Fibroblast of skin of back (primary cell): Measurements from ENCODE around the gene POLD3.

ENCODE experiments used
- DNase-seq: peaks from one replicate; pipeline ENCODE4 v3.0.0-alpha.2; 2013

POLD3 gene

DNA sequence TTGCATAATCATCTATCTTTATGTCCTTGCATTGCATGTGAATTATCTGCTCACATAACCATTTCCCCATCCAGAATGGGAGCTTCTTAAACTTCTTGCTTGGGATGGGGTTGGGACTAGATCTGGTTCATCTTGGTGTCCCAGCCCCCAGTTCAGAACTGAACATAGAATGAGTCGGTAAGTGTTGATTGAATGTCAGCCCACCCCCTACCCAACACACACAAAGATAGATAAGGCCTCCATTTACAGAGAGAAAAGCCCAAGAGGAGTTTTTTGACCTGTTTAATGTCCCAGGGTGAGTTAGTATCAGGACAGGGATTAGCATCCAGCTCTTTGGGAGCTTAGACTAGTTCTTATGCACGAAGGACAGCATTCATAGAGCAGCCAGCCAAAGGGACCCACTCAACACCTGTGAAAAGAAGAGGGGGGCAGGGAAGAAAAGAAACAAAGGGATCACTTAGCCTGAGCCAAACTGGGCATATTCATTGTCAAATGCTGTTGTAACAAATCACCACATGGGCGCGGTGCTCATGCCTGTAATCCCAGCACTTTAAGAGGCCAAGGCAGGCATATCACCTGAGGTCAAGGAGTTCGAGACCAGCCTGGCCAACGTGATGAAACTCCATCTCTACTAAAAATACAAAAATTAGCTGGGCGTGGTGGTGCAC is 81.4 kb downstream of the POLD3 start:
- no peak for DNase-seq

DNA sequence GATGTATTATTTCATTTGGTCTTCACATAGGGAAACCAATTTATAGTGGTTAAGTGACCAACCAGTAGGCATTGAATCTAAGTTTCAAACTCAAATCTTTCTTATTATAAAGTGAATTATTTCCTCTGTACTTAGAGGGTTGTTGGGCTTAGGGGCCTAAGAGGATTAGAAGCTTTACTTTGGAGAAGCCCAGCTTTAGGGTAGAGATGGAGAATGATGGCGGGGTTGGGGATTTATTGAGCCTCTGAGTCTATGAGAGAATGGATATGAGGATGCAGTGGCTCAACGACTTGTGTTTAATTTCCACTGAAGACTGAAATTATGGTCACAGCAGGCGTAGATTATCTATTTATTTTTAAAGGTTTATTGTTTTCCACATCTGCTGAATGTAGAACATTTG is 83.4 kb downstream of the POLD3 start:
- DNase-seq, result no peak

DNA sequence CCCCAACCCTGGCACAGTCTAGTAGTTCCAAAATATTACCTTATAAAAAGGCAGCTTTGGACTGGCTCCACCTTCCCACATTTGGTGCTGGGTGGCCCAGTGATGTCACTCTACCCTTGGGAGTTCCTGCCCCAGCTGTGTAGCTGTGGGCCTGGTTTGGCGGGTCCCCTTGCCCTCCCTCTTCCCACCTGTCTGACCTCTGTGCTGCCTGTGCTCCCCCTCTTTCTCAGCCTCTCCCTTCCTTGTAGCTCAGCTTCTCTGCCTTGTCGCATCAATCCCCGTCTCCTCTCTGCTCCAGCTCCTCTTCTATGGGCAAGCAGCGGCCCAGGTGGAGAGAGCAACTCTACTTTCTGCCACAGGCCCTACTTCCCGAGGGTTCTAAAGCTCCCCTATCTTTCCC is 84.2 kb downstream of the POLD3 start:
- DNase-seq, result no peak

DNA sequence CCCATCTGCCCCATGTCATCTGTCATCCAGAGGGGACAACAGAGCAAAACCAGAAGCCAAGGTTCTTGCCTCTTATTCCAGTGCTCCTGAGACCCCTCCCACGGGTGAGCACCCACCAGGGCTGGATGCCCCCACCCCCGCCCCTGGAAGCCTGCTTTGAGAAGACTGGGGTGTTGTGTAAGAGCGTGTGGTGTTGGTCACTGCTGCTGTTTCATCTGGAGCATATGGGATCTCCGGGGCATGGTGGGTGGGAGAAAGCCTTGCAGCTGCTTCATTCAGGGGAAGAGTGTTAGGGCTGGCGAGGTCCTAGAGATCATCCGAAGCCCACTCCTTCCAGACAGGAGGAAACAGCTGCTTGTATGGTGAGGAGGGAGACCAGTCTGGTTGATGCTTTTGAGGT is 84.7 kb downstream of the POLD3 start:
- no peak for DNase-seq

DNA sequence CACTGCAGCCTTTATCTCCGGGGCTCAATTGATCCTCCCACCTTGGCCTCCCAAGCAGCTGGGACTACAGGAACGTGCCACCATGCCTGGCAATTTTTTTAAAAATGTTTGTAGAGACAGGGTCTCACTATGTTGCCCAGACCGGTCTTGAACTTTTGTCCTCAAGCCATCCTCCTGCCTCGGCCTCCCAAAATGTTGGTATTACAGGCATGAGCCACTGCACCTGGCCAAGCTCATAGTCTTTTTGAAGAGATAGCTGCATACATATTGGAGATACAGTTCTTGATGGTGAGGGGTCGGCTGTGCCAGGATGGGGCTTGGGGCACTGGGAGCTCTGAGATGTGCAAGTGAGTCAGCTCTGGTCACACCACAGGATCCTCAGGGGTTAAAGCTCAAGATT is 85.7 kb downstream of the POLD3 start:
- no peak for DNase-seq

DNA sequence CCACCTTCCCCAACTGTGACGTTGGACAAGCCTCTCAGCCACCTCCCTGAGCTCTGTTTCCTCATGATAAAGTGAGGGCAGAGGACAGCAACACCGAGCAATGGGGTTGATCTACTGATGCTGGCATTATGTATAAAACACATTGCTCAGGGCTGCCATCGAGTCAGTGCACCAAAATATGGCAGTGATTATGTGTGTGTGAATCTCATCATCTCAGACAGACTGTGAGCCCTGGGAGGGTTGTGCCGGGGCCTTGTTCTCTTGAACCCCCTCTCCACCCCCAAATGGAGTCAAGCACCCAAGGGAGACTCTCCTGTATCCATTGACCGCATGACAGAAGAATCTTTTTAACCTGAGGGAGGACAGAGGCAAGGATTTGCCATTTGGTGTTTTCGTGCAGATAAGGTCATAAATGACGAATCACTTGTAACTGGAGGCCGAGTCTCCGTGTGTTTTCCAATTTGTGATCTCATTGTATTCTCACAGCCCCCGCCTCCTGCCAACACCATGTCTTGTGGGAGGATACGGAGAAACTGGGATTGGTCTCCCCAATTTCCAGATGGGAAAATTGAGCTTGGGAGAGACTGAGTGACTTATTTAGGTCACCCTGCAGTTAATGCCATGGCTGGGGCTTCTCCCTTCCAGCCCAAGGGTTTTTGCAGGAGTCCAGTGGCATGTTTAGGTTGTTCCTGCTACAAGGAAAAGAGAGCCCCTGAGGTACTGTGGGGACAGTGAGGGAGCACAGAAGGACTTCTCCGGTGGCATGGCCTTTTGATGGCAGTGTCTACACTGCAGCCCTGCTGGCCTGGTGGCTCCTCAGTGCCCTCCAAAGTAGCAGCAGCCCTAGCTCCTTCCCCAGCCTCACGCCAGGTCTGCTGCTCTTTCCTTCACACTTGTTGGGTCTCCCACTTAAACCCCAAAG is 86.5 kb downstream of the POLD3 start:
- no peak for DNase-seq

DNA sequence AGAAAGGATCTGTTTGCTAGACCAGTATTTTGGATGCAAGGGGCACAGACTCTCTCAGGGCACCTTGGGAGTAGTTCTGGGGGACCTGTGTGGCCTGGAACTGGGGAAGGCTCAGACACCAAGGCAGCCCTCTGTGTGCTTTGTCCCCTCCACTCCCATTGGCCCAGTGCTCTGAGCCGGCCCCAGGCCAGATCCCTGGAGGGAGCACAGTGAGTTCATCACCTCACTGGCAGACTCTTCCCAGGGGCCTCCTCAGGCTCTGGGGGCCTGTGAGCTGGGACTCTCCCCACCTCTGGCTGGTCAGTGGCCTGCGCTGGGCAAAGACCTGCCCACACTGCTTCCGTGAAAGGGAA is 87.1 kb downstream of the POLD3 start:
- no peak for DNase-seq

DNA sequence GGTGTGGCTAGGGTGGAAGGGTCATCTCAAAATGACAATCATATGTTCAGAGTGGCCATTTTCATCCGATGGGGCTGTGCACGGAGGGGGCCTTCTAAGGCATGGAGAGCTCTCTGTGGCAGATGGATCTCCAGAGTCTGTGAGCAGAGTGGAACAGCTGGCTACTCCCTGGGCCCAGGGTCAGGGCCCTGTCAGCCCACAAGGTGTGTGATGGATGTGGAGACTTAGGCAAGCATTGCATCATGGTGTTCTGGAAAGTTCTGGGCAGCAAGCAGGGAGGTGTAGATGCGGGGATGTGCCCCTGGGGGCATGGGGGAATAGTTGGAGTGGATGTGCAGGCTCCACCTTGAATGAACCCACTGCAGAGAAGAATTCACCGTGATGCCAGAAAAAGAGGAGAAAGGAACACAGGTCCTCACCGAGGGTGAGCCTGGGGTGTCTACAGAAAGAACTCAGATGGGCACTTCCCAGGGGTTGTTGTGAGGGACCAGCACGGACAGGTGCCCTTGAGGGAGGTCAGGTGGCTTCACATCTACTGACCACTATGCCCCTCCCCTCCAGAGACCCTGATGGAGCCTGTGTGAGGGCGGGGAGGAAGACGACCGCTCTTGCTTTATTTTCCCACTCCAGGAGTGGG is 87.8 kb downstream of the POLD3 start:
- no peak for DNase-seq

DNA sequence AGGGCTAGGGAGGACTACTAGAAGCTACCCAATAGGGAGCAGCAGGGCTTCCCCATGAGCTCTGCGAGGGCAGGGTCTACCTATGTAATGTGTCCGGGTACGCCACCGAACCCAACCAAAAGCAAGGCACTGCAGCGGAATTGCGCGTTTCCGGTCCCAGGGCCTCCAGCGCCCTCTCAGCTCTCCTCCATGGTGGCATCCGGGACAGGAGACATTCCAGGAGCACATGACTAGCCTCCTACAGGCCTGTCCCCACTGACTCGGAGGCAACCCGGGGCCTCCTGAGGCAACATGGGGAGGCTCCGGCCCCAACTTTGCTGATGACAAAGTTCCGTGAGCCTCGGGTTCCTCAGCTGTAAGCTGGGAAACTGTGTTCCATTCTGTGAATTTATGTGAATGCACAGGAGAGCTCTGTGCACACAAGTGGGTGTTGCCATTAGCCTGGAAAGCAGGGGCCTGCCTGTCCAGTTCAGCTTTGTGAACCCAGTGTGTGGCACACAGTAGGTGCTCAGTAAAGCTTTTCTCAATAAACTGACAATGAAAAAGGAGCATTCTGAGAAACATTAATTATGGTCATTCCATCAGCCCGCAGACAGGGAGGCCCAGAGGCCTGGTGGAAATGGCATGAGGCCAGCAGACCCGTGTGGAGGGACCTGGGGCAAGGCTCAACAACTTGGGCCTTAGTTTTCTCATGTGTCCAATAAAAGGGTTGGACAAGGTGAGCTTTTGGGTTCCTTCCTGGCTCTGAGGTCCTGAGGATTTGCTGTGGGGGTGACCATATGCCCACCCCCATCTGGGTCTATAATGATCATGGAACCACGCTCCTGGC is 88.5 kb downstream of the POLD3 start:
- DNase-seq, result no peak

DNA sequence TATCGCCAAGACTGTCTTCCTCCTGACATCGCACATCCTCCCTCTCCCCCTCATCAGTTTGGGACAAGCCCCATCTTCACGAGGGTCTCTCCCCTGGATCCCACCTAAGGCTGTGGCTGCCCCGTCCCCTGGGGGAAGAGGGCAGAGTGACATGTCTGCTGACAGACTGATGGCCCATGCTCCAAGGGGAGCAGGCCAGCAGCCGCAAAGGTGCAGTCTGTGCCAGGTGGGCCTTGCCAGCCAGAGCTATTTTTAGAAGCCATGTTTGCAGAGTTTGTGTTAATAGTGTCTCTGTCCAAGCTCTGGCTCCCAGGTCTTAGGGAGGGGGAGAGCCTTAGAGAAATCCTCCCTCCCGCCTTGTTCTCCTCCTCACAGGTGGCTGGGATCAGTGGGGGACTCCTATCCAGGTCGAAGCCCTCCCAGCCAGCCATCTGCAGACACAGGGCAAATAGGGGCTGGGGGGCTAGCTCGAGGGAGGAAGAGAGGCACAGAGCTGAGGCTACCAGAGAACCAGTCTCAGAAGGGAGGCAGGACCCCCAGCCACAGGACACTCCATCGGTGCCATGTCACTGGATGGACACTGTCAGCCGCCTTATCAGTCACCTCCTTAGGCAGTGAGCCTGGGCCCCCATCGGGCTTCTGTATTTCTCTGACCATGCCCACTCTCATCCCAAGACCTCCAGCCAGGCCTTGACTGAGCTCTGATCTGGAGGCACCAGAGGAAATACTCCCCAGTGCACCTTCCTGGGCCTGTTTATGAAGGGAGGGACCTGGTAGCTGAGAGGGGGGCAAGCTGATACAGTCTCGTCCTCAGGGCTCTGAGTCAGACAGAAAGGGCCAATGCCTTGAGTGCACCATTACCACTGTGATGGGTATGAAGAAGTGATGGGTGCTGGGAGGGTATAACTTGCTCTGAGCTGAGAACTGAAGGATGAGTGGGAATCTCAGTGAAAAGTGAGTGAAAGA is 89.6 kb downstream of the POLD3 start:
- peak; percentile 37 for DNase-seq

DNA sequence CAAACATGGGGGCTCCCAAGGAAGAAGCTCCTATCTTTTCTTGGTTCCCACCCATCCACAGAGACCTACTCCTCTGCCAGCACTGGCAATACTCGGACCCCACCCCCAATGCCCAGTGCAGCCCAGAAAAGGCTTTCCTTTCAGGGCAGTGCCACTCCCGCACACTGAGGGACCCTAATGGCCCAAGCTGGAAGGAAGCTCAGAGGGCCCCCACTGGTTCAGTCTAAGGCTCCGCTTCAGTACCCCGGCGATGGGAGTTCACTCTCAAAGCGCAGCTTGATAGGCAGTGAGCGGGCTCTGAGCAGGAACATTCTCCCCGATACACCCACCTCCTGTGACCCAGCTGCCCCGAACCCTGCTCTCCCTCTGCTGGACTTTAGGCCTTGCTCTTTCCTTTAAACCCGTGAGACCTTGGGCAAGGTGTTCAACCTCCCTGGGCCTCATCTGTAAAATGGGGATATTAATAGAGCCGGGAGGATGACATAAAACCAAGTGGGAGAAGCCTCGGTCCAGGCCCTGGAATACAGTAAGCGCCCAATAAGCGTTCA is 90.4 kb downstream of the POLD3 start:
- DNase-seq, result no peak

DNA sequence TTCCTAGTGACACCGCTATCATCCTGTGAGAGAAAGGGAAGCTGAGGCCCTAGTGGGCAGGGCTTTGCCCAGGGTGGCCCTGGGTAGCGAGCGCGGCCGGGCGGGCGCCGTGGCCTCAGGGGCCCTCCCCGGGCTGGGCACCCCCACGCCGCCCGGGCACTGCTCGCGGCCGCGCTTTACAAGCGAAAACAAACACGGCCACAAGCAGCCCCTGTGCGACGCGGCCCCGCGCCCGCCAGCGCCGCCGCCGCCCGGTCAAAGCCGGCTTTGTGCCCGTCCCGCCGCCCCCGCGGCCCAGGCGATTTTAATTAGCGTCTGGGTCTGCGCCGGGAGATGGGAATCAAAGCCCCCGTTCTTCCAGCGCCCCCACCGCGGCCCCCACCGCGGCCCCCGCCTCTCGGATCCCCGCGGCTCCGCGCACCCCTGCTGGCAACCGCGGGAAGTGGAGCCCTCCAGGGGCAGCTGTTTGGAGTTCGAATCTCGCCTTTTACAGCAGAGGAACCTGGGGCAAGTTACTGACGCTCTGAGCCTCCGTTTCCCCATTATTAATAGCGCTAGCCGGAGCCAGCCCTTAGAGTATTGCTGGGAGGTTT is 91.0 kb downstream of the POLD3 start:
- no peak for DNase-seq

DNA sequence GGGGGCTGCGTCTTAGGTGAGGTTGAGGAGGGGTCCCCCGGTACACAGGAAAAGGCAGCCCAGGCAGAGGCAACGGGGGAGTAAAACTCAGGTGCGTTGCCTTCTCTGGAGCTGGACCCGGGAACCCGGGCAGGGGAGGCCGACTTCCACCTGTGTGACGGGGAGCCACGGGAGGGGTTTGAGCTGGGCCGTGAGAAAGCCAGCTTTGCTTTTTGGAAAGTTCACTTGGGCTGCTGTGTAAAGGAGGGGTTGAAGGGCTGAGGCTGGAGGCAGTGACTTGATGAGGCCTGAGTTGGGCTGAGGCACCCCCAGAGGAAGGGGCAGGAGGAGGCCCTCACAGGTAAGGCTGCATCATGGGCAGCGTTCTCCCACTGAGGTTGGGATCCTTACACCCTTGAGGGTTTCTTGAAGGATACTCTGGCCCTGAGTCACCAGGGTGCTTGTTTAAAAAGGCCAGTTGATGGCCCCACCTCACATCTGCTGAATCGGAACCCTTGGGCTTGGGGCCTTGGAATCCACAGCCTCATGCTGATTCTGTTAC is 91.6 kb downstream of the POLD3 start:
- peak; percentile 49 for DNase-seq

DNA sequence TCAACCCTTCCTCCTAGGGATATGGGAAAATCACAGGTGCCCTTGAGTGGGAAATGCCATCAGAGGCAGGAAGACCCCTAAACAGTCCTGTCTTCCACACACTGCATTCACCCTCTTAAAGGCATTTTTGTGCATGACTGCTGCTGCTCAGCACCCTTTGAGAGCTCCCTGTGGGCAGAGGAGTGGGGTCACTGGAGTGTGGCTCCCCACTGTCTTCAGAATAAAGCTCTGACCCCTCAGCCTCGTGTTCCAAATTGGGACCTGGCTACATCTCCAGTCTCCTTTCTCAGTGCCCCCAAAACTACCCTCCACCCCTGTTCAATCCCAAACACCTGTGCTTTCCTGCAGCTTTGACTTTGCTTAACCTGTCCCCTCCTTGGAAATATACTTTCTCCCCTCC is 92.3 kb downstream of the POLD3 start:
- no peak for DNase-seq

DNA sequence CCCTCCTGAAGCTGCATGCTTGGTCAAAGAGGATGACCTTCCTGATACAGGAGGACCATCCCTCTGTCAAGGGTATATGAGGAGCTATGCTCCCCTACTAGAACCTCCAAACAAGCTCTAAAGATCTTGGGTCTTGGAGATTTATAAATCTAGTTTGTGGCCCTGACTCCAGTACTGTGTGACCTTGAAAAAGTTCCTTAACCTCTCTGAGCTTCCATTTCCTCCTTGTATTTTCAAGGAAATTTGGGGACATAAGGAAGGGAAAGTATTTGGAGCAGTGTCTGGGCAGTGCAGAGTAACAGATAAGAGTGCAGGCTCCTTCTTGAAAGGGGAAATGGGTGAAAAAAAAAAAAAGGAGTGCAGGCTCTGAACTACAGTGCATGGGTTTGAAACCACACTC is 93.0 kb downstream of the POLD3 start:
- DNase-seq, result no peak

DNA sequence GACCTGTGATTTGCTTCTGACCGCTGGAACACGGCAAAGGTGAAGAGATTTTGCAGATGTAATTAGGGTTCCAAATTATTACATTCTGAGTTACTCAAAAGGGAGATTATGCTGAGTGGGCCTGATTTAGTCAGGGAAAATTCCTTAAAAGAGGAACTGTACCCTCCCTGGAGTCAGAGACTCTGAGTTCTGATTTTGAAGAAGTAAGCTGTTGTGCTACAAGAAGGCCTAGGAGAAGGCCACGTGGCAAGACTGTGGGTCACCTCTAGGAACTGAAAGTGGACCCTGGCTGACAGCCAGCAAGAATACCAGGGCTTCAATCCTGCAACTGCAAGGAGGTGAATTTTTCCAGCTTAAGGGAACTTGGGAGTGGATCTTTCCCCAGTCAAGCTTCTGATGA is 93.5 kb downstream of the POLD3 start:
- no peak for DNase-seq

DNA sequence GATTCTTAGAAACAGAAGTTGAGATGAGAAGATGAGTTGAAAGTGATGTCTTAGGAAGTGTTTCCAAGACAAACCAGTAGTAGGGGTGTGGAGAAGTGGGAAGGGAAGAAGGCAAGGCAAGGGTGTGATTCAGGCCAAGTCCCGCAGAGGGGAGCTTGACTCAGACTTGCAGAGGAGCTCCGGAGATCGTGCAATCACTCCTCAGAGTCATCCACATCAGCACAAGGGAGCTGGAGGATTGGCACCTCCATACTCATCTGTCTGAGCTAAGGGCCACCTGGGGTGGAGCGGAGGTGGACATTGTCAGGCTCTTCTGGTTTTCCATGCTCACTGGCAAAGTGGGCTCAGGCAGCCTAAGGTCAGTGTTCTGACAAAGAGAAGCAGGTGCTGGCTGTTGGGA is 94.4 kb downstream of the POLD3 start:
- peak; percentile 46 for DNase-seq

DNA sequence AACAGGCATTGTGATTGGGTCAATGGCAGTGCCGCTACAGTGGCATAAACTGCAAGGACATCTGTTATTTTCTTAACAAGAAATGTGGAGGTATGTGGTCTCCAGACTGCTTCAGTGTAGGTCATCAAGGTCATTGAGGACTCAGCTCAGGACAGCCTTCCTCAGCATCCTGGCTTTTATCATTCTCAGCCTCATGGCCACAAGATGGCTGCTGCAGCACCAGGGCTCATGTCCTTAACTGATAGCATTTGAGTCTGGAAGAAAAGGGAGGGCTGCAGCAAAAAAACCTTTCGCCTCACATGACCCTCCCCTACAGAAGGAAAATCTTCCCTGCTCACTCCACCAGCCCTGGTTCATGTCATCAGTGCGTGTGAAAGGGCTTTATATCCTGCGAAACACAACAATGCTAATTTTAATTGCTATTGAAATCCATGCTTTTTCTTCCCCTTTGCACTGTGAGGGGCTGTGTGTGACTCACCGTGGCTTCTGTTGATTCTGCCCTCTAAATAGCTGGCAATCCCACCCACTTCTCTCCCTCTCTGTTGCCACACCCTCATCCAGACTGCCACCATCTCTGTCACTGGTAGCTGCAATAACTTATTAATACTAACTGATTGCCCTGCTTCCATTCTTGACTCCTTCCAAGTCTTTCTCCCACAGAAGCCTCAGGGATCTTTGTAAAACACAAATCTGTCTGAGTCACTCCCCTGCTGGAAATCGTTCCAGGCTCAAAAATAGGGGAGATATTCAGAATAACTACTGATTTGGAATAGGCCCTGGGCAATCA is 95.0 kb downstream of the POLD3 start:
- DNase-seq, result peak; percentile 60

DNA sequence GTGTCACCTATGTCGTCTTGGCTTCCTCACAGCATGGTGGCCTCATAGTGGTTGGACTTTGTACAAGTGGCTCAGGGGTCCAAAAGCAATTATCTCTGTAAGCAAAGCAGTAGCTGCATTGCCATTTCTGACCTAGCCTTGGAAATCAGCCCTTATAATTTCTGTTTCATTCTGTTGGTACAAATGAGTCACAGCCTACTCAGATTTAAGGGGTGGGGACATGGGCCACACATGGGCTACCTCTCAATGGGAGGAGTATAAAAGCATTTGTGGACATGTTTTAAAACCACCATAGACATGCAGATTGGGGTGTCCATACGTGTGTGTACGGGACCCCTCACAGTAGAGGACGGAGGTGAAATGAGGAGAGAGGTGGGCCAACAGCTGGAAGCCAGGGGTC is 97.3 kb downstream of the POLD3 start:
- no peak for DNase-seq

DNA sequence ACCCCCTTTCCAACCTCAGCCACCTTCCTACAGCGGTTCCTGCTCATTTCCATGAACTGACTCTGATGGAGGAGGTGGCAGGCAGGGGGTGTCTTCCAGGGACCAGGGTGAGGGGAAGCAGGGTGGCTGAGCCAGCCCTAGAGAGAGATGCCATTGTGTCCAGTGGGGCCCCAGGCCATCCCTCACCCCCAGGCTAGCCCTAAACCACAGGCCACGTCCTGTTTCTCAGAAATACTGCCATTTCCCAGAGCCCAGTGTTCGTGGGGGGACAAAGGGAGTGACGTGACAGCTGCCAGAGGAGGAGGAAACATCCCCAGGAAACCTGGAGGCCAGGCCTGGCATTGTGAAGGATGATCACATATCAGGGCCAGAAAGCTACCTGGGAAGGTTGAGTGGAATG is 99.4 kb downstream of the POLD3 start:
- DNase-seq, result no peak
